ENCODE results near the gene CKS2.

CKS2 gene

DNA sequence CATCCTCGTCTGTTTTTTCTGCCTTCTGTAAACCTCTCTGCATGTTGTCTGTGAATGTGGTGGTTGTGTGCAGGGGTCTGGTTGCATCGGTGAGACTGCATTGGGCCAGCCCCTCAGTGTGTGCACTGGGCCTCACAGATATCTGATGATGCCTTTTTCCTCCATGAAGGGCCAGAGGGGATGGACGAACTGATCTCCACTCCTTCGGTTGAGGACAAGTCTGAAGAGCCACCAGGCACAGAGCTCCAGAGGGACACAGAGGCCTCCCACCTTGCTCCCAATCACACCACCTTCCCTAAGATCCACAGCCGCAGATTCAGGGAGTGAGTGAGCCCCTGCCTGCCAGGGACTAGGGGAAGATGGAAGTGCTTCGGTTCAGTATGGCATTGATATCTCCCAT, 38.6 kb downstream of the CKS2 start:
- no peak for DNase-seq (ENCODE audit: low spot score)

GRCh38 chr9:89350988-89351557, 40.1 kb downstream of the CKS2 start:
- no peak for DNase-seq (ENCODE audit: low spot score)

GRCh38 chr9:89351584-89352300, 40.7 kb downstream of the CKS2 start:
- DNase-seq (ENCODE audit: low spot score) = no peak

GRCh38 chr9:89352451-89352850, 41.5 kb downstream of the CKS2 start:
- DNase-seq (ENCODE audit: low spot score) = no peak

DNA sequence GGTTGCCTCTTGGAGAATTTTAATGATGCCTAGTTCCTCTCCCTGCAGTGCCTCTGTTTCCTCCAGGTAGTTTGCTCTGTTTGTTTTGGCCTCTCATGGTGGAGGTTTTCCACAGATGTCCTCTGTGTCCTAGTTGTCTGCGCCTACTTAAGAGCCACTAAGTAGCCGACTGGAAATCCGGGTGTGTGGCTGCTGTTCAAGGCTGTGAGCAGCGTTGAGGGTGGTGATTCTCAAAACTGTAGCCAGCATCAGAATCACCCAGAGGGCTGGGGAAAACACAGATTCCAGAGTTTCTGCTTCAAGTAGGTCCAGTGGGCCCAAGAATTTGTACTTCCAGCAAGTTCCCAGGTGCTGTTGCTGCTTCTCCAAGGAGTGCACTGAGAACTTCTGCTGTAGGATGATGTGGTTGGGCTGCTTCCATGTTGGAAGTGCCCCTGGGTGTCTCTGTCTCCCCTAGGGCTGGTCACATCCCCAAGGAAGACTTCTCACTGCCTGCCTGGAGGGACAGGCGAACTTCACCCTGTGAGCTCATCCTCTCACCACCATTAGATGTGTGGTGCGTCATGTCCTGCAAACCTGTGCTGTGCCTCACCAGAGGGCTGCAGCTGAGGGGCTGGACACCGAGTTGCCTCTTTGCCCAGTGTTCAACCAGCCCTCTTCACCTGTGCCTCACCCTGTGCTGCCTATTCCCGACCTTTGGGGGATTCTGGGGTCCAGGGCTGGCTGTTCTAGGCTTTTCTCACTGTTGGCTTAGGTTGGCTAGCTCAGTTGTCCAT, 42.1 kb downstream of the CKS2 start:
- no peak for DNase-seq (ENCODE audit: low spot score)

GRCh38 chr9:89353989-89354388, 43.0 kb downstream of the CKS2 start:
- DNase-seq (ENCODE audit: low spot score) = no peak

DNA sequence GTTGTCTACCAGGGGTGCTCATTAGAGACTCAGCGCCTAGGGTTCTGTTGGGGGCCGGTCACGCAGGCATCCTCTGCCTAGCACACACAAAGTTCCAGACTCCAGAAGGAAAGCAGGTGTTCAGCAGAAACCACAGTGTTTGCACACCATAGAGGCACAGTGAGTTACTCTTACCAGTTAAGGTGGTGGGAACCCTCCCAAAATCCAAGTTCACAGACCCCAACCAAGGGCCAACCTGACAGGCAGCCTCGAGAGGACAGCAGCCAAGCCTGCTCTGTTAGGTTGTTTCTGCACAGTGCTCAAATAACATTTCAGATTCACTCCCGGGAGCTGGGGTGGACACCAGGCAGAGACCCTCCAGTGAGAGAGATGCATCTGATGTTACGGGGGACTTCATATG, 43.5 kb downstream of the CKS2 start:
- DNase-seq (ENCODE audit: low spot score) = no peak

- no peak for DNase-seq (ENCODE audit: low spot score)
These were observed 45.8 kb downstream of the CKS2 start for GRCh38 chr9:89356782-89357181.

GRCh38 chr9:89357331-89358197, 46.6 kb downstream of the CKS2 start:
- DNase-seq (ENCODE audit: low spot score) = no peak

- DNase-seq (ENCODE audit: low spot score) = no peak
These were observed 47.5 kb downstream of the CKS2 start for GRCh38 chr9:89358376-89358916.

GRCh38 chr9:89358985-89359384, 48.0 kb downstream of the CKS2 start:
- DNase-seq (ENCODE audit: low spot score) = no peak

GRCh38 chr9:89359751-89360261, 48.8 kb downstream of the CKS2 start:
- no peak for DNase-seq (ENCODE audit: low spot score)

DNA sequence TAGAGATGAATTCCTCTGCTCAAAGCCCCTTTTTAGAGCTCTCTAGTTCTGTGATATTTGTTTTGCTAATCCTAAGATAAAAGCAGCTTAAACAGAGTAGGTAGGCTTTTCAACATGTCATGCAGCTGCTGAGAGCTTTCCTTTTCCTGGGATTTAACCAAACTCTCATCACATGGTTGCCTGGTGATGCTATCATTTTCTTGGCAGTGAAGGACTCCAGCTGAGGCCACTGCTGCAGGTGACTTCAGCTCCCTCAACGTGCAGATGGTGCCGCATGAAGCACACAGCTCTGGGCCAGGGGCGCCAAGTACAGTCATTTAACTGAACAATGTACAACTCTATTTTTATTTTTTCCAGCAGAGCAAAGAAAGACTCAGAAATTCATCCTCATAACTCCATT, 49.5 kb downstream of the CKS2 start:
- no peak for DNase-seq (ENCODE audit: low spot score)

- no peak for DNase-seq (ENCODE audit: low spot score)
These were observed 50.0 kb downstream of the CKS2 start for GRCh38 chr9:89361031-89361430.

GRCh38 chr9:89361816-89362646, 51.0 kb downstream of the CKS2 start:
- DNase-seq (ENCODE audit: low spot score) = no peak

DNA sequence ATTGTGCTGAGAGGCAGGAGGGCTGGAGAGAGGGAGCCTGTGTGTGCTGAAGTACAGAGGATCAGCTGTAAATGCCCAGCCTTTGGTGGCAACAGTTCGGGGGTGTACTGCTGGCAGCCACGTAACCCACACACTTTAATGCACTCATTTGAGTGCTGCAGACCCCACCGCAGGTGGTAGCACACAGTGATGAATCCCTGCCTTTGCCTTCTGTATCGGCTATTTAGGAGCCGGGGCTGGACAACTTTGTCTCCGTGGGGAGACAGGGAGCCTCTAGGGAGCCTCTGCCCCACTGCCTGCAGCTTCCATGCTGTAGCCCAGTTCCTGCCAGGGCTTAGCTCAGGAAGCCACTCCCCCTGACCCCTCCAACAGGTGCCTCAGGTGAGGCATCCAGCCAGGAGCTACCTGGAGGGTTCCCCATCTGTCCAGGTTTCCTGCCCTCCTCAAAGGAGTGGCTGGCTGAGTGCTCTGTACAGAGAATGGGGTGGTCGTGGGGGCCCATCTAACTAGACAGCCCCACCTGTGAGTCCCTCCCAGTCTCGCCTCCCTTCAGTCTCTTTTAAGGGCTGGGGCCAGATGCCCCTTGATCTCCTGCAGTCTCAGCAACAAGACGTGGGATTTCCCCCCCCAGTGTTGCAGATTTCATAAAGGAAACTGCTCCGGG, 51.8 kb downstream of the CKS2 start:
- DNase-seq (ENCODE audit: low spot score) = no peak

DNA sequence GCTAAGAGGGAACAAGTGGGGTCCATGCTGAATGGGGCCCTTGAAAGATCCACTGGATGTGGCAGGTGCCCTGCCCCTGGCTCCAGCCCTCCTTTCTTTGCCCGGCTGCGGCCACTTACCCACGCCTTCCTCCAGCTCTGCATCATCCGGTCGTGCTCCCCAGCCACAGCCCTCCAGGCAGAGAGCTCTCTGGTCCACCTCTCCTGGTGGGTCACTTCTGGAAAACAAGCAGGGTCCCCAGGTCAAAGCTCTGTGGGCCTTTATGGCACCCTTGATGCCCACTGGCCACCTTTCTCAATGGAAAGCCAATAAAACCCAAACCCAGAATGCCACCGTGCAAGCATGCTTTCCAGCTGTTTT, 52.3 kb downstream of the CKS2 start:
- DNase-seq (ENCODE audit: low spot score) = no peak

DNA sequence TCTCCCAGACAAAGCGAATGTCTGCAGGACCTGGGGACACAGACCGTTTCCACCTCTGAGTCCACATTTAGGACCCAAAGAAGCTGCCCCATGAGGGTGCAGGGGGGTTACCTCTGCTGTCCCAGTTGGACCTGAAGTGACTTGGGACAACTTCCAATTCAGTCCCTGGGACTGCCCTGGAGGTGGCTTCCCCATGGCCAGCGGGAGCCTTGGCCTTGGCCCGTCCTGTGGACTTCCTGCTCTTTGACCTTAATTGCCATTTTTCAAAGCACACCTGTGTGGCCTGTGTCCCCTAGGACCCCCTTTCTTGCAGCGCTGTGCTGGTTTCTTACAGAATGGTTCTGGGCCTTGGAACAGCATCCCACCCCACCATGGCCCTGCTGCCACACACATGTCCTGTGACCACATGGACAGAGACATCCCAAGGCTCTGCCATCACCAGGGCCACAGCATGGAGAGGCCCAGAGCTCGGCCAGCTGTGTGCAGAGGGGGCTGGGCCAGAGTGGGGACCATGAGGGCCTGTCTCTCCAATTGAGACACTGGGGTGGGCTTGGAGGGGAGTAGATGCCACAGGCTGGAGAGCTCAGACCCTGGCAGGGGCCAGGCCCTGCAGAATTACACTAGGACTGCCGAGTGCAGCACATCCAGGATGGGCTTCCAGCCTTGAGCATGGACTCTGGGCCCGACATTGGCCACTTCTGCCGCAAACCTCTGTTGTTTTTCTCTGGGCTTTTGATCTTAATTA, 53.1 kb downstream of the CKS2 start:
- no peak for DNase-seq (ENCODE audit: low spot score)
